H9 (cell line): ENCODE results near the gene GDPGP1. TPM values are rescaled to one million over a fixed set of nuclear protein-coding genes. Genes with fewer than 3 reads are reported as not detected.
A peak's percentile ranks its signal among the peaks of the same experiment; 100 is the strongest.

ENCODE experiments used
- DNase-seq: peaks from one replicate; pipeline ENCODE4 v3.0.0-alpha.2; 2017
- H2AFZ ChIP-seq: one replicate; pipeline ENCODE4 v1.6.1; 2013; ENCODE audit warnings: mild to moderate bottlenecking, low read length, control low read depth, moderate library complexity
- H2AK5ac ChIP-seq: 2 replicates; pipeline ENCODE4 v1.6.1; 2013; ENCODE audit warnings: low read length, control low read depth, mixed read lengths; ENCODE audit not compliant: insufficient read length
- H2BK120ac ChIP-seq: one replicate; pipeline ENCODE4 v1.6.1; 2013; ENCODE audit warnings: low read depth, mild to moderate bottlenecking, low read length, control low read depth, inconsistent platforms; ENCODE audit not compliant: poor library complexity, severe bottlenecking
- H2BK12ac ChIP-seq: 2 replicates; pipeline ENCODE4 v1.6.1; 2013; ENCODE audit warnings: low read length, control low read depth, mixed read lengths, low read depth; ENCODE audit not compliant: insufficient read length
- H2BK15ac ChIP-seq: 2 replicates; pipeline ENCODE4 v1.6.1; 2013; ENCODE audit warnings: low read depth, low read length, control low read depth
- H2BK20ac ChIP-seq: one replicate; pipeline ENCODE4 v1.6.1; 2013; ENCODE audit warnings: low read depth, mild to moderate bottlenecking, low read length, control low read depth, inconsistent platforms; ENCODE audit not compliant: poor library complexity, severe bottlenecking
- H2BK5ac ChIP-seq: 2 replicates; pipeline ENCODE4 v1.6.1; 2013; ENCODE audit warnings: low read length, control low read depth, mixed read lengths; ENCODE audit not compliant: insufficient read length
- H3K14ac ChIP-seq: 2 replicates; pipeline ENCODE4 v1.6.1; 2013; ENCODE audit warnings: low read length, control low read depth; ENCODE audit not compliant: insufficient read depth
- H3K18ac ChIP-seq: 2 replicates; pipeline ENCODE4 v1.6.1; 2013; ENCODE audit warnings: low read depth, mild to moderate bottlenecking, mixed read lengths, low read length, control low read depth; ENCODE audit not compliant: insufficient read length
- H3K23ac ChIP-seq: 2 replicates; pipeline ENCODE4 v1.6.1; 2013; ENCODE audit warnings: low read length, control low read depth, mixed read lengths, low read depth; ENCODE audit not compliant: insufficient read length
- H3K23me2 ChIP-seq: 2 replicates; pipeline ENCODE4 v1.6.1; 2013; ENCODE audit warnings: low read depth, mild to moderate bottlenecking, mixed read lengths, low read length, control low read depth; ENCODE audit not compliant: insufficient read length, poor library complexity, severe bottlenecking
- H3K27ac ChIP-seq: 2 replicates; pipeline ENCODE4 v1.5.1; 2013; ENCODE audit warnings: low read length, control low read depth, mixed read lengths, low read depth; ENCODE audit not compliant: insufficient read length
- H3K27me3 ChIP-seq: 2 replicates; pipeline ENCODE4 v1.6.1; 2013; ENCODE audit warnings: low read length, control low read depth, inconsistent platforms; ENCODE audit not compliant: insufficient read depth
- H3K4ac ChIP-seq: 2 replicates; pipeline ENCODE4 v1.6.1; 2013; ENCODE audit warnings: low read depth, mild to moderate bottlenecking, control low read depth, inconsistent platforms, low read length, moderate library complexity
- H3K4me1 ChIP-seq: 2 replicates; pipeline ENCODE4 v1.6.1; 2013; ENCODE audit warnings: low read length, control low read depth, inconsistent platforms; ENCODE audit not compliant: insufficient read depth
- H3K4me2 ChIP-seq: 2 replicates; pipeline ENCODE4 v1.6.1; 2013; ENCODE audit warnings: low read length, control low read depth, mixed read lengths; ENCODE audit not compliant: insufficient read length, insufficient read depth
- H3K56ac ChIP-seq: 2 replicates; pipeline ENCODE4 v1.6.1; 2013; ENCODE audit warnings: low read depth, mild to moderate bottlenecking, mixed read lengths, low read length, control low read depth; ENCODE audit not compliant: insufficient read length
- H3K79me1 ChIP-seq: 2 replicates; pipeline ENCODE4 v1.6.1; 2013; ENCODE audit warnings: low read depth, mild to moderate bottlenecking, moderate library complexity, low read length, control low read depth, inconsistent platforms; ENCODE audit not compliant: insufficient read depth, poor library complexity, severe bottlenecking
- H3K79me2 ChIP-seq: 2 replicates; pipeline ENCODE4 v1.6.1; 2013; ENCODE audit warnings: low read length, control low read depth, inconsistent platforms; ENCODE audit not compliant: insufficient read depth
- H3K9ac ChIP-seq: 2 replicates; pipeline ENCODE4 v1.6.1; 2013; ENCODE audit warnings: low read length, control low read depth, mixed read lengths; ENCODE audit not compliant: insufficient read length; ENCODE audit errors: extremely low read depth
- H3K9me3 ChIP-seq: one replicate; pipeline ENCODE4 v1.6.1; 2013; ENCODE audit warnings: low read depth, low read length, inconsistent platforms; ENCODE audit not compliant: control insufficient read depth
- H3T11ph ChIP-seq: one replicate; pipeline ENCODE4 v1.6.1; 2013; ENCODE audit warnings: mild to moderate bottlenecking, low read length, control low read depth, inconsistent platforms
- H4K20me1 ChIP-seq: one replicate; pipeline ENCODE4 v1.6.1; 2013; ENCODE audit not compliant: control insufficient read depth, insufficient read length, insufficient read depth
- H4K5ac ChIP-seq: 2 replicates; pipeline ENCODE4 v1.6.1; 2013; ENCODE audit warnings: low read depth, mild to moderate bottlenecking, mixed read lengths, low read length, control low read depth; ENCODE audit not compliant: insufficient read length
- H4K8ac ChIP-seq: replicated peaks from 2 replicates; pipeline ENCODE4 v1.6.1; 2013; ENCODE audit warnings: low read length, control low read depth, mixed read lengths, low read depth; ENCODE audit not compliant: insufficient read length
- H4K91ac ChIP-seq: 2 replicates; pipeline ENCODE4 v1.6.1; 2013; ENCODE audit warnings: low read depth, mild to moderate bottlenecking, moderate library complexity, mixed read lengths, low read length, control low read depth; ENCODE audit not compliant: insufficient read length
- H3K27ac Mint-ChIP-seq, 3 experiments: 2 replicates in 2 of 3; 3 replicates in 1 of 3; pipeline ENCODE4 v1.8.0; 2020 to 2021; ENCODE audit warnings: mixed read lengths in 3 of 3, mild to moderate bottlenecking in 1 of 3, moderate library complexity in 1 of 3
- H3K27me3 Mint-ChIP-seq: 2 replicates; pipeline ENCODE4 v1.8.0; 2021; ENCODE audit warnings: low read depth, mild to moderate bottlenecking, moderate library complexity, mixed read lengths
- H3K36me3 Mint-ChIP-seq, 3 experiments: 2 replicates in 2 of 3; 3 replicates in 1 of 3; pipeline ENCODE4 v1.8.0; 2020 to 2021; ENCODE audit warnings: low read depth in 3 of 3, mixed read lengths in 3 of 3; ENCODE audit not compliant: insufficient read depth in 1 of 3
- H3K4me1 Mint-ChIP-seq, 2 experiments: 2 replicates each; pipeline ENCODE4 v1.8.0; 2020; ENCODE audit warnings: mixed read lengths in 2 of 2
- H3K4me3 Mint-ChIP-seq, 2 experiments: 2 replicates in 1 of 2; 3 replicates in 1 of 2; pipeline ENCODE4 v1.8.0; 2020 to 2021; ENCODE audit warnings: mild to moderate bottlenecking in 2 of 2, mixed read lengths in 2 of 2, moderate library complexity in 1 of 2
- H3K9me3 Mint-ChIP-seq, 2 experiments: 2 replicates in 1 of 2; 3 replicates in 1 of 2; pipeline ENCODE4 v1.8.0; 2020; ENCODE audit warnings: mild to moderate bottlenecking in 2 of 2, mixed read lengths in 2 of 2, moderate library complexity in 1 of 2
- CTCF ChIP-seq: fragments of 200-600 bp; sonication (generic); conservative IDR thresholded peaks from 3 replicates; pipeline ENCODE4 v1.8.0; 2021; ENCODE audit warnings: antibody characterized with exemption, mild to moderate bottlenecking
- WGBS: extraction: QIAGEN DNeasy Blood & Tissue Kit; methylation state at CpG from one replicate; pipeline ENCODE4 v1.1.7; 2013; ENCODE audit warnings: missing lambda C conversion rate, low lambda C conversion rate, mixed read lengths; ENCODE audit not compliant: insufficient read length; ENCODE audit errors: extremely low coverage; 5-methylcytosine and 5-hydroxymethylcytosine counted together
- total RNA-seq: library from RNA; stranded (reverse); gene quantifications from 2 replicates; pipeline ENCODE4 v1.2.1, GENCODE V29; 2021

The GDPGP1 gene
- total RNA-seq, 1 experiment from 2014 or later: 6.7 TPM

DNA sequence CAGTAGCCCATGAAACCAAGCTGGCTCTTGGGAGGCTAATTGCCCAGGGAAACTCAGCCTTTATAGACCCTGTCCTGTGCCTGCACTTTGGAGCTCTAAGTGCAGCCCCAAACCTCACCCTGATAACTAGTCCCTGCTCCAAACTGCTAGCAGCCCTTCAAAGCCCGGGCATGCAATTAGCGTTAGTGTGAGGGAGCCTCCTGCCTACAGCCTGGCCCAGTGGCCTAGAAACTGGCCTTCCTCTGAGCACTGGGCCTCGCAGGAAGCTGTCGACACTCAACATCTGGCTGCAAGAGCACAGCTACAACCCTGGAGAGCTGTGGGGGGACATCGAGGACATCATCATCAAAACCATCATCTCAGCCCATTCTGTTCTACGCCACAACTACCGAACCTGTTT lies 23.8 kb downstream of the GDPGP1 start:
- no peaks in the 10 kb centered on the region for H3K9me3 Mint-ChIP-seq
- Histone ChIP-seq H3T11ph (no peak overlapping the region), H3K4me2 (no peak overlapping the region), H4K20me1 (no peaks in the 10 kb centered on the region), H2BK20ac (no peak overlapping the region), H3K9ac (no peak overlapping the region), H3K23me2 (no peaks in the 10 kb centered on the region), H2AFZ (no peak overlapping the region), H3K27ac (no peak overlapping the region), H2AK5ac (no peak overlapping the region), H4K91ac (no peak overlapping the region), H3K23ac (no peak overlapping the region), H4K8ac (no peak overlapping the region), H3K79me2 (no peaks in the 10 kb centered on the region), H3K4me1 (no peaks in the 10 kb centered on the region), H3K56ac (no peak overlapping the region), H3K14ac (no peak overlapping the region), H4K5ac (no peak overlapping the region), H2BK15ac (no peak overlapping the region), H2BK12ac (no peak overlapping the region), H2BK5ac (no peak overlapping the region), H3K18ac (no peak overlapping the region), H2BK120ac (no peak overlapping the region), H3K9me3 (no peaks in the 10 kb centered on the region), H3K79me1 (no peaks in the 10 kb centered on the region), H3K4ac (no peak overlapping the region), H3K27me3 (no peaks in the 10 kb centered on the region)
- peaks cover 8 to 10% of the 10 kb centered on the region in 2 experiments; a peak in 3 of 4 replicates for H3K4me1 Mint-ChIP-seq
- peaks cover 2% of the 10 kb centered on the region; the same call in 1 of the 2 replicates for H3K27me3 Mint-ChIP-seq
- no peak for DNase-seq
- no peak for TF ChIP-seq CTCF
- no peak overlapping the region for H3K4me3 Mint-ChIP-seq
- no CpG with 5 or more reads among the region's 7 CpGs for WGBS
- H3K27ac Mint-ChIP-seq: peak overlapping the region in 1 of 3 experiments; percentile 69; a peak in 1 of 7 replicates
- H3K36me3 Mint-ChIP-seq: no peaks in the 10 kb centered on the region
